HG03342 (cell line): ENCODE data around the gene NPIPA7.
"Not testable (repeated sequence)": the region's sequence is repeated elsewhere in the genome, so short reads cannot be mapped to it uniquely, and the experiment has no call there.

ENCODE experiments used
- ATAC-seq: cut with Tn5 transposase; IDR thresholded peaks from one replicate; pipeline ENCODE4 v1.9.1; 2021; ENCODE audit warnings: mild to moderate bottlenecking, moderate library complexity; ENCODE audit not compliant: unreplicated experiment

The NPIPA7 gene

GRCh38 chr16:16378840-16379239 is at the start of gene NPIPA7:
NPIPA7 (plus strand) TSS chr16:16379140; CDS start chr16:16379245, 105 bp downstream.
- ATAC-seq, result not testable (repeated sequence)

GRCh38 chr16:16331466-16331865 is 47.5 kb upstream of the NPIPA7 start:
- ATAC-seq, result not testable (repeated sequence)

- not testable (repeated sequence) for ATAC-seq
These were observed 21.4 kb upstream of the NPIPA7 start for GRCh38 chr16:16357556-16357955.

- ATAC-seq, result not testable (repeated sequence)
These were observed 20.2 kb upstream of the NPIPA7 start for GRCh38 chr16:16358539-16359240.

- ATAC-seq, result not testable (repeated sequence)
These were observed 15.3 kb upstream of the NPIPA7 start for GRCh38 chr16:16363595-16363994.

GRCh38 chr16:16364100-16364499 is 14.8 kb upstream of the NPIPA7 start:
- ATAC-seq, result not testable (repeated sequence)

GRCh38 chr16:16364701-16365100 is 14.2 kb upstream of the NPIPA7 start:
- not testable (repeated sequence) for ATAC-seq

- not testable (repeated sequence) for ATAC-seq
These were observed 13.6 kb upstream of the NPIPA7 start for GRCh38 chr16:16365319-16365718.

GRCh38 chr16:16365851-16366250 is 13.1 kb upstream of the NPIPA7 start:
- not testable (repeated sequence) for ATAC-seq

GRCh38 chr16:16366552-16367284 is 12.2 kb upstream of the NPIPA7 start:
- ATAC-seq, result not testable (repeated sequence)

GRCh38 chr16:16367285-16367628 is 11.7 kb upstream of the NPIPA7 start:
- not testable (repeated sequence) for ATAC-seq

GRCh38 chr16:16369081-16369856 is 9.7 kb upstream of the NPIPA7 start:
- not testable (repeated sequence) for ATAC-seq

- not testable (repeated sequence) for ATAC-seq
These were observed 7.7 kb upstream of the NPIPA7 start for GRCh38 chr16:16371136-16371735.

GRCh38 chr16:16374192-16374591 is 4.7 kb upstream of the NPIPA7 start:
- not testable (repeated sequence) for ATAC-seq

GRCh38 chr16:16399685-16400084 is 20.7 kb downstream of the NPIPA7 start:
- not testable (repeated sequence) for ATAC-seq

GRCh38 chr16:16402333-16402732 is 23.4 kb downstream of the NPIPA7 start:
- not testable (repeated sequence) for ATAC-seq

GRCh38 chr16:16404283-16404682 is 25.3 kb downstream of the NPIPA7 start:
- ATAC-seq, result not testable (repeated sequence)

- ATAC-seq, result not testable (repeated sequence)
These were observed 26.5 kb downstream of the NPIPA7 start for GRCh38 chr16:16405421-16405820.

- ATAC-seq, result not testable (repeated sequence)
These were observed 29.5 kb downstream of the NPIPA7 start for GRCh38 chr16:16408430-16408829.

GRCh38 chr16:16413773-16414172 is 34.8 kb downstream of the NPIPA7 start:
- ATAC-seq, result not testable (repeated sequence)

GRCh38 chr16:16417071-16417470 is 38.1 kb downstream of the NPIPA7 start:
- ATAC-seq, result not testable (repeated sequence)
